Astrocyte of the cerebellum (primary cell): ENCODE data around the gene LDB2.

ENCODE experiments used
- DNase-seq: peaks from one replicate; pipeline ENCODE4 v3.0.0-alpha.2; 2011; ENCODE audit warnings: low read depth
- H3K4me3 ChIP-seq: 2 replicates; pipeline ENCODE4 v1.5.1; 2011; ENCODE audit warnings: mild to moderate bottlenecking, low read depth, low read length, moderate library complexity
- in situ Hi-C: cut with HindIII; loops from 2 replicates; pipeline ENCODE4 v1.10.0; 2017; ENCODE audit warnings: low sequenced_read_pairs
- TF ChIP-seq, protein P1 (sequence below): IDR thresholded peaks from 2 replicates; pipeline ENCODE4 v1.5.1; 2012; ENCODE audit warnings: low read length, low read depth, moderate library complexity, mild to moderate bottlenecking; ENCODE audit errors: missing control alignments

Gene LDB2

DNA sequence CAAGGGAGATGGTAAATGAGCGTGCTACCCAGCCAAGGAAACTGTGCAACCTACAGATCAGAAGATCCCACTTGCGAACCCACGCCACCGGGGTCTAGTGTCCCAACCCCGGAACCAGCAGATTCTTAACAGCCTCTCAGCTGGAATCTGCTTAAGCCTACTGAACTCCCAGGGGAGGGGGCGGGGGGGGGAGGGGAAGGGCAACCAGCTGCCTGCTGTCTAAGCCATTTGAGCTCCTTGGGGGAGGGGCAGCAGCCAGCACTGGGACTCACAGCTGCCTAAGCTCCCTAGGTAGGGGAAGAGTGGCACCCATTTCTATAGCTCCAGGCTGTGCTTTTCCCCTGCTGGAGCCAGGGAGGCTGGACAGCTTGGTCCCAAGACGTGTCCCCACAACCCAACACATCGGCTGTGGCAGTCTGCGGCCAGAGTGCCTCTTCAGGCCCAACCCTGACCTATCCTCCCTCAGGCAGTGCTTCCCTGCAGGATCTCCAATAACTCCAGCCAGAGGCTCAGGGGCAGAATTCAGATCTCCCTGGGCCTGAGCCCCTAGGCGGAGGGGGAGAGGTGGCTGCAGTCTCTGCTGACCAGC, 289.2 kb downstream of the LDB2 start:
- in situ Hi-C loops = no loop called here
- H3K4me3 ChIP-seq = no peak overlapping the region
- TF ChIP-seq, protein P1, sequence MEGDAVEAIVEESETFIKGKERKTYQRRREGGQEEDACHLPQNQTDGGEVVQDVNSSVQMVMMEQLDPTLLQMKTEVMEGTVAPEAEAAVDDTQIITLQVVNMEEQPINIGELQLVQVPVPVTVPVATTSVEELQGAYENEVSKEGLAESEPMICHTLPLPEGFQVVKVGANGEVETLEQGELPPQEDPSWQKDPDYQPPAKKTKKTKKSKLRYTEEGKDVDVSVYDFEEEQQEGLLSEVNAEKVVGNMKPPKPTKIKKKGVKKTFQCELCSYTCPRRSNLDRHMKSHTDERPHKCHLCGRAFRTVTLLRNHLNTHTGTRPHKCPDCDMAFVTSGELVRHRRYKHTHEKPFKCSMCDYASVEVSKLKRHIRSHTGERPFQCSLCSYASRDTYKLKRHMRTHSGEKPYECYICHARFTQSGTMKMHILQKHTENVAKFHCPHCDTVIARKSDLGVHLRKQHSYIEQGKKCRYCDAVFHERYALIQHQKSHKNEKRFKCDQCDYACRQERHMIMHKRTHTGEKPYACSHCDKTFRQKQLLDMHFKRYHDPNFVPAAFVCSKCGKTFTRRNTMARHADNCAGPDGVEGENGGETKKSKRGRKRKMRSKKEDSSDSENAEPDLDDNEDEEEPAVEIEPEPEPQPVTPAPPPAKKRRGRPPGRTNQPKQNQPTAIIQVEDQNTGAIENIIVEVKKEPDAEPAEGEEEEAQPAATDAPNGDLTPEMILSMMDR = no peak
- no peak for DNase-seq

DNA sequence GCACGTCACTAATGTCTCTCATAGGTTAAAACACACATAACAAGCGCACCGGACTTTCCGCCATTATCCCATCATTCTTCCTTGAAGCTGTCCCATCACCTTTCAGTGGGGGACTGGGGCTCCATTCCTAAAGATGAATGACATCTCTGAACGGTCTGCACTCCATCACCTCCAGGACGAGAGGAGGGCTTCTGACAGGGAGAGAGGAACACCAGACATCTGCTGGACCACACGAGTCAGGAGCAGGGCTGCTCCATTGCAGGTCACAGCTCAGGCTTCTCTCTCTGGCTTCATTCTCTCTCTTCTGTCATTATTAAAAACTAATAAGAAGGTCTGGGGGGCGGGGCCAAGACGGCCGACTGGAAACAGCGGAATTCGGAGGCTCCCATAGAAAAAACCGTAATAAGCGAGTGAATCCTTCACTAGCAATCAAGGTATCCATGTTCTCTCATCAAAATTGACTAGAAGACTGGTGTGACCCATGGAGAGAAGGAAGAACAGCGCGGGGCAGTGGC, 289.8 kb downstream of the LDB2 start:
- DNase-seq = no peak
- in situ Hi-C loops = no loop called here
- H3K4me3 ChIP-seq = no peak overlapping the region
- TF ChIP-seq, protein P1 = no peak

DNA sequence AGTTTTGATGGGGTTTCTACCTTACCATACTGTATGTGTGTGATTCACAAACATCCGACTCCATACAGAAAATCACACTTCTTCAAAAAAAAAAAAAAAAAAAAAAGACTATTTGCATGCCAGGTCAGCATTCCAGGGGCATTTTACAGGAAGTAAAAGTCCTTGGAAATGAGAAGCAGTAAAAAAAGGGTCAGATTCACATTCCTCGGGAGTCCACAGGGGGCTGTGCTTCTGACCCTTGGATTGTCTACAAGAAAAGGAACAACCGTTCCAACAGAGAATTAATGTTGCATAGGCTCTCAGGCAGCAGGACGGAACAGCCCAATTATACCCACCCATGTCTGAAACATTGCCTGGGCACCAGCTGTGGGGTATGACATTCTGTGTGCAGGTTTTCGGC, 290.3 kb downstream of the LDB2 start:
- DNase-seq = no peak
- no peak overlapping the region for H3K4me3 ChIP-seq
- in situ Hi-C loops = no loop called here
- TF ChIP-seq, protein P1 = no peak

DNA sequence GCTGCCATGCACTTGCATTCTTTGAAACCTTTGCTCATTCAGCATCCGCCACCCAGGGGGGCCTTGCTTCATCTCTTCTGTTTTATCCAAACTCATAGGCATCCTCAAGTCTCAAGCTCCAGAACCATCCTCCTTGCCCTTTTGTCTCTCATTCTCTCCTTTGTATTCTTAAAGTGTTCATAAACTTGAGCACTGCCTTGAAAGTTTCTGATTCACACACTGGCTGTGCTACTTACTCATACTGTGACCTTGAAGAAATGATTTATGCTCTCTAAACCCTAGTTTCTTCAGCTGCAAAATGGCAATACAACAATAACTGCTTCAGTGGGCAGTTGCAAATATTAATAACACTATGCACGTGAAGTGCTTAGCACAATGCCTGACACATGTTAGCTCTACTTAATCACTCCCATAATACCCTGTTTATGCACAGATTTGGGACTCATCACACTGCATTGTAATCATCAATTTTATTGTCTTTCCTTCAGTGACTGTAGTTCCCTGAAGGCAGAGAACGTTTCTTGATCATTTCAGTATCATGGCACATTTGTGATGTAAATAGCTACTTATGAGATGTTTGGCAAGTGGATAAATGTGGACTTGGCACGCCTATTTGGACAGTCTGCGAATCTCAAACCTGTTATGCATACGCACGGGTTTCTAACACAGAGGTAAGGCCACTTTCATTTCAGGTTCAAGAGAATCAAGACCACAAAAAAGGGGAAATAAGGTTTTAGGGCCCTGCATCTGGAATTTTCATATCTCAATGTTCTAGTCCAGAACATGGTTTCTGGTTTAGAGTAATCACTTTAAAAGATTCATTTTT, 291.0 kb downstream of the LDB2 start:
- in situ Hi-C loops = no loop called here
- H3K4me3 ChIP-seq = no peak overlapping the region
- no peak for DNase-seq
- TF ChIP-seq, protein P1 = no peak

DNA sequence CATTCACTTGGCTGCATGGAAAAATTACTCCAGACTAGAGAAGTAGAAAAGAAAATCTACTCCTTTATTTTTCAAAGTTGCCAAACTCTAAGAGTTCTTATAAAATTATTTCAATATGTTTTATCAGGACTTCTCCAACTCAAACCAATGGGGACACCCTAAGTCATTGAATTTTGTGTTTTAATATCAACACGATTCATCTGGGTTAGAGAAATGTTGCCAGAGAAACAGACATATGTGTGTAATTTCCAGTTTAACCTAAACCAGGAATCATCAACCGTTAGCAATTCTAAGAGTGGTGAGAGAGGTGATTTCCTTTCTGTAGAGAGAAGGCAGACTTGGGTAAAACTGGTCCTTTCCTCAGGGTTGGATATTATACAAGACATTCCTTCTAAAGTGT, 291.8 kb downstream of the LDB2 start:
- H3K4me3 ChIP-seq = no peak overlapping the region
- in situ Hi-C loops = no loop called here
- TF ChIP-seq, protein P1 = no peak
- DNase-seq = no peak

DNA sequence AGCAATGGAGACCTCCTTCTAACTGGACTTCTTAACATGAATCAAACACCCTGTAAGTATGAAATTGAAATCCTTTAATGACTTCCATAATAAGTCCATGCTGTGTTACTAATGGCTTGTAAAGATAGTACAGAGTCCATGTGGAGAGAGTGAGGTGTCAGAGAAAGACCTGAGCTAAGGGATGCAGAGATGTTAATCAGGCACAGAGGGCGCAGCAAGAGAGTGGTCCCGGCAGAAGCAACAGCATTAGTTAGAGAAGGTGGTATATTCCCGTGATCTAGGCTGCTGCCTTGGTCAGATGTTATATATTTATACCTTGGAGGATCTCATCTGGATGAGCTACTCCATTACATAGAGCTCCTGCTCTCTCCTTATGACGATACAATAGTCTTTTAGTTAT, 295.3 kb downstream of the LDB2 start:
- in situ Hi-C loops = no loop called here
- TF ChIP-seq, protein P1 = no peak
- H3K4me3 ChIP-seq = no peak overlapping the region
- DNase-seq = no peak
